DOHH2 (cell line): ENCODE measurements around the gene KATNIP.

Experiments
- H3F3A ChIP-seq: fragments of 200-600 bp; sonication (generic), shearing (Covaris generic); 2 replicates; pipeline ENCODE4 v1.6.0; 2016; ENCODE audit warnings: antibody characterized with exemption, mild to moderate bottlenecking; ENCODE audit not compliant: control insufficient read depth, insufficient read depth
- H3K27ac ChIP-seq: fragments of 200-600 bp; sonication (generic); 2 replicates; pipeline ENCODE4 v1.5.1; 2014; ENCODE audit warnings: low read depth, mild to moderate bottlenecking, low read length, moderate library complexity
- H3K27me3 ChIP-seq: fragments of 200-600 bp; sonication (generic); 2 replicates; pipeline ENCODE4 v1.6.1; 2014; ENCODE audit warnings: mild to moderate bottlenecking, low read length, mixed read lengths; ENCODE audit not compliant: control insufficient read depth
- H3K36me3 ChIP-seq: fragments of 200-600 bp; sonication (generic); 2 replicates; pipeline ENCODE4 v1.6.1; 2014; ENCODE audit warnings: mild to moderate bottlenecking, low read length, moderate library complexity, mixed read lengths; ENCODE audit not compliant: control insufficient read depth
- H3K4me1 ChIP-seq: fragments of 200-600 bp; sonication (generic); 2 replicates; pipeline ENCODE4 v1.6.1; 2014; ENCODE audit warnings: mild to moderate bottlenecking, low read length, mixed read lengths; ENCODE audit not compliant: control insufficient read depth
- H3K4me2 ChIP-seq: fragments of 200-600 bp; sonication (generic); 2 replicates; pipeline ENCODE4 v1.6.0; 2014; ENCODE audit warnings: mild to moderate bottlenecking, low read length, moderate library complexity
- H3K4me3 ChIP-seq: fragments of 200-600 bp; sonication (generic); 2 replicates; pipeline ENCODE4 v1.5.1; 2014; ENCODE audit warnings: mild to moderate bottlenecking, low read length, mixed read lengths
- H3K79me2 ChIP-seq: fragments of 200-600 bp; sonication (generic); 2 replicates; pipeline ENCODE4 v1.6.1; 2014; ENCODE audit warnings: mild to moderate bottlenecking, low read length, mixed read lengths; ENCODE audit not compliant: control insufficient read depth
- H3K9me2 ChIP-seq: fragments of 200-600 bp; sonication (generic); replicated peaks from 2 replicates; pipeline ENCODE4 v1.6.1; 2014; ENCODE audit warnings: mild to moderate bottlenecking, low read length, mixed read lengths; ENCODE audit not compliant: control insufficient read depth
- H3K9me3 ChIP-seq: fragments of 200-600 bp; sonication (generic); 2 replicates; pipeline ENCODE4 v1.6.1; 2014; ENCODE audit warnings: antibody characterized with exemption, low read length, mixed read lengths; ENCODE audit not compliant: control insufficient read depth, insufficient read depth
- H4K20me1 ChIP-seq: fragments of 200-600 bp; sonication (generic); 2 replicates; pipeline ENCODE4 v1.6.0; 2014; ENCODE audit warnings: low read depth, mild to moderate bottlenecking, antibody characterized with exemption, low read length, moderate library complexity; ENCODE audit not compliant: control insufficient read depth, insufficient read depth
- EZH2phosphoT487 ChIP-seq: fragments of 200-600 bp; sonication (generic); IDR thresholded peaks from 2 replicates; pipeline ENCODE4 v1.6.1; 2017; ENCODE audit warnings: borderline replicate concordance, mild to moderate bottlenecking, antibody characterized with exemption, low read length, moderate library complexity, mixed read lengths
- TF ChIP-seq, protein P1 (sequence below): fragments of 200-600 bp; sonication (generic); IDR thresholded peaks from one replicate; pipeline ENCODE4 v1.5.1; 2014; ENCODE audit warnings: antibody characterized with exemption, mild to moderate bottlenecking, low read depth, low read length; ENCODE audit not compliant: poor library complexity, severe bottlenecking

Gene KATNIP

DNA sequence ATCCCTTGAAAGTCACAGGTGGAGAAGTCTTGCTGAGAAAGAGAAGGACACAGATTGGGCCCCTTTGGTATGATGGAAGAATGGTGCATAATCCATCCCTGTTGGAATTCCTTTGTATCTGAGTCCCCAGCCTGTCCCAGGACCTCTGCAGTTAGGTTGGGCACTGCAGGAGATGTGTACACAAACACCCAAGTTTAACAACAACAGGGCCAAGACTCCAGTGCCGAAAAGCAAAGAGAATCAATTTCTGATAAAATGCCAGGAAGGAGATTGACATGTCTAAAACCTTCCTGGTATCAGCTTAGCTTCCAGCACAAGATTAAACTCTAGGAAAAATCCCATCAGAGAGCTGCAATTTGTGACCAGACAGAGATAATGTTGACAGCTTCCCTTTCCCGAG is 32.9 kb downstream of the KATNIP start:
- no peaks in the 10 kb centered on the region for H3K4me1 ChIP-seq
- H3K9me3 ChIP-seq, result no peaks in the 10 kb centered on the region
- no peaks in the 10 kb centered on the region for H4K20me1 ChIP-seq
- no peak overlapping the region for H3K4me2 ChIP-seq
- H3K9me2 ChIP-seq, result no peaks in the 10 kb centered on the region
- no peaks in the 10 kb centered on the region for H3F3A ChIP-seq
- H3K27me3 ChIP-seq, result no peaks in the 10 kb centered on the region
- no peak overlapping the region for H3K27ac ChIP-seq
- TF ChIP-seq EZH2phosphoT487, result no peak
- TF ChIP-seq, protein P1, sequence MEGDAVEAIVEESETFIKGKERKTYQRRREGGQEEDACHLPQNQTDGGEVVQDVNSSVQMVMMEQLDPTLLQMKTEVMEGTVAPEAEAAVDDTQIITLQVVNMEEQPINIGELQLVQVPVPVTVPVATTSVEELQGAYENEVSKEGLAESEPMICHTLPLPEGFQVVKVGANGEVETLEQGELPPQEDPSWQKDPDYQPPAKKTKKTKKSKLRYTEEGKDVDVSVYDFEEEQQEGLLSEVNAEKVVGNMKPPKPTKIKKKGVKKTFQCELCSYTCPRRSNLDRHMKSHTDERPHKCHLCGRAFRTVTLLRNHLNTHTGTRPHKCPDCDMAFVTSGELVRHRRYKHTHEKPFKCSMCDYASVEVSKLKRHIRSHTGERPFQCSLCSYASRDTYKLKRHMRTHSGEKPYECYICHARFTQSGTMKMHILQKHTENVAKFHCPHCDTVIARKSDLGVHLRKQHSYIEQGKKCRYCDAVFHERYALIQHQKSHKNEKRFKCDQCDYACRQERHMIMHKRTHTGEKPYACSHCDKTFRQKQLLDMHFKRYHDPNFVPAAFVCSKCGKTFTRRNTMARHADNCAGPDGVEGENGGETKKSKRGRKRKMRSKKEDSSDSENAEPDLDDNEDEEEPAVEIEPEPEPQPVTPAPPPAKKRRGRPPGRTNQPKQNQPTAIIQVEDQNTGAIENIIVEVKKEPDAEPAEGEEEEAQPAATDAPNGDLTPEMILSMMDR, result no peak
- H3K79me2 ChIP-seq, result no peaks in the 10 kb centered on the region
- H3K4me3 ChIP-seq, result no peak overlapping the region
- H3K36me3 ChIP-seq, result no peaks in the 10 kb centered on the region

DNA sequence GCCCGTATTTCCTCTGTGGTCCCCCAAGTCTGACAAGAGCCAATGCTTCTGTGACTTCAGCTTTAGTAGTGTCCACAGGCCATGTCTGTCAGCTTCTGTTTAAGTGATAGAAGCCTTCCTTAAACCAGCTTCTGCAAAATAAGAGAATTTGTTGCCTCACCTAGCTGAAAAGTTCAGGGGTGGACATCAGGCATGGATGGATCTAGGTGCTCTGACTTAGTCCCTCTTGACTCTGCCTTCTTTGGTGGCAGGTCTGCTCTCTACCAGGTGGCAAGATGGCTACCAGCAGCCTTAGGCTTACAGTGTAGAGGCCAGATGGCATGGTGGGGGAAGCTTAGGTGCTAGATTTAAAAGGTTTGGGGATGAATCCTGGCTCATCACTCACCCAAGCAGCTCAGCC is 33.7 kb downstream of the KATNIP start:
- TF ChIP-seq EZH2phosphoT487, result no peak
- TF ChIP-seq, protein P1, result no peak
- Histone ChIP-seq H3K36me3 (no peaks in the 10 kb centered on the region), H3K79me2 (no peaks in the 10 kb centered on the region), H3K9me2 (no peaks in the 10 kb centered on the region), H3K27me3 (no peaks in the 10 kb centered on the region), H3K4me1 (no peaks in the 10 kb centered on the region), H3K4me3 (no peak overlapping the region), H3K27ac (no peak overlapping the region), H3K4me2 (no peak overlapping the region), H3F3A (no peaks in the 10 kb centered on the region), H4K20me1 (no peaks in the 10 kb centered on the region), H3K9me3 (no peaks in the 10 kb centered on the region)

DNA sequence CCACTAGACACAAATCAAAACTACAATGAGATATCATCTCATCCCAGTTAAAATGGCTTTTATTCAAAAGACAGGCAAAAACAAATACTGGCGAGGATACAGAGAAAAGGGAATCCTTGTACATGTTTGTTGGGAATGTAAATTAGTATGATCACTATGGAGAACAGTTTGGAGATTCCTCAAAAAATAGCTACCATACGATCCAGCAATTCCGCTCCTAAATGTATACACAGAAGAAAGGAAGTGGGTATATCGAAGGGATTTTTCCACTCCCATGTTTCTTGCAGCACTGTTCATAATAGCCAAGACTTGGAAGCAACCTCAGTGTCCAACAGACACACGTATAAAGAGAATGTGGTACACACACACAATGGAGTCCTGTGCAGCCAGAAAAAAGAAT is 35.3 kb downstream of the KATNIP start:
- H3K4me1 ChIP-seq, result no peaks in the 10 kb centered on the region
- no peaks in the 10 kb centered on the region; the same call in 1 of the 2 replicates for H3K9me3 ChIP-seq
- H3K4me2 ChIP-seq, result no peak overlapping the region
- H3K79me2 ChIP-seq, result no peaks in the 10 kb centered on the region
- H3K4me3 ChIP-seq, result no peak overlapping the region
- no peaks in the 10 kb centered on the region for H3F3A ChIP-seq
- H3K27ac ChIP-seq, result no peak overlapping the region
- no peaks in the 10 kb centered on the region for H4K20me1 ChIP-seq
- TF ChIP-seq, protein P1, result no peak
- TF ChIP-seq EZH2phosphoT487, result no peak
- H3K27me3 ChIP-seq, result no peaks in the 10 kb centered on the region
- H3K9me2 ChIP-seq, result no peaks in the 10 kb centered on the region
- no peaks in the 10 kb centered on the region for H3K36me3 ChIP-seq

DNA sequence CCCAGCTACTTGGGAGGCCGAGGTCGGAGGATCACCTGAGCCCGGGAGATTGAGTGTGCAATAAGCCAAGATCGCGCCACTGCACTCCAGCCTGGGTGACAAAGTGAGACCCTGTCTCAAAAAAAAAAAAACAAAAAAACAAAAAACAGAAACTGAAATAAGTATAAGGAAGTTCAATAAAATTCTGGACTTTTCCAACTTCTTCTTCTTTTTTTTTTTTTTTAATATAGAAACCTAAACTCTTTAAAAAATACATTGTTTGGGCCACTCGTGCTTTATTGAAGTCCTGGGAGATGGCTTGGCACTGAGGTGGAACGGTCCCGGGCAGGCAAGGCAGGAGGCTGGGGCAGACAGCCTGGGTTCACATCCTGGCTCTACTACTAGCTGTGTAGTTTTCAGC is 36.8 kb downstream of the KATNIP start:
- Histone ChIP-seq H3K27ac (no peak overlapping the region), H3K4me2 (no peak overlapping the region), H3K4me1 (no peaks in the 10 kb centered on the region), H3K9me2 (no peaks in the 10 kb centered on the region), H3K4me3 (no peak overlapping the region), H3K9me3 (no peaks in the 10 kb centered on the region; the same call in 1 of the 2 replicates), H3K36me3 (no peaks in the 10 kb centered on the region), H3K79me2 (no peaks in the 10 kb centered on the region), H3K27me3 (no peaks in the 10 kb centered on the region), H4K20me1 (no peaks in the 10 kb centered on the region), H3F3A (no peaks in the 10 kb centered on the region)
- TF ChIP-seq, protein P1, result no peak
- no peak for TF ChIP-seq EZH2phosphoT487
